Nephron (organoid): Measurements from ENCODE around the gene PCBP3.

Experiments used
- H3K27ac Mint-ChIP-seq, 3 experiments: 2 replicates each; pipeline ENCODE4 v1.8.0; 2020; ENCODE audit warnings: mixed read lengths in 3 of 3, mild to moderate bottlenecking in 2 of 3, moderate library complexity in 1 of 3
- H3K27me3 Mint-ChIP-seq: 2 replicates; pipeline ENCODE4 v1.8.0; 2021; ENCODE audit warnings: low read depth, mild to moderate bottlenecking, moderate library complexity, mixed read lengths
- H3K36me3 Mint-ChIP-seq: 2 replicates; pipeline ENCODE4 v1.8.0; 2020; ENCODE audit warnings: low read depth, mixed read lengths
- H3K4me1 Mint-ChIP-seq: 2 replicates; pipeline ENCODE4 v1.8.0; 2020; ENCODE audit warnings: mixed read lengths
- H3K4me3 Mint-ChIP-seq, 3 experiments: 2 replicates each; pipeline ENCODE4 v1.8.0; 2020; ENCODE audit warnings: mild to moderate bottlenecking in 3 of 3, mixed read lengths in 3 of 3, moderate library complexity in 2 of 3
- H3K9me3 Mint-ChIP-seq: 2 replicates; pipeline ENCODE4 v1.8.0; 2020; ENCODE audit warnings: mixed read lengths
- TF ChIP-seq, protein P1 (sequence below), 3 experiments: fragments of 200-600 bp; sonication (generic); IDR thresholded peaks; one replicate each; pipeline ENCODE4 v1.5.0; 2021; ENCODE audit warnings: antibody characterized with exemption in 3 of 3; ENCODE audit not compliant: unreplicated experiment in 3 of 3

Gene PCBP3

DNA sequence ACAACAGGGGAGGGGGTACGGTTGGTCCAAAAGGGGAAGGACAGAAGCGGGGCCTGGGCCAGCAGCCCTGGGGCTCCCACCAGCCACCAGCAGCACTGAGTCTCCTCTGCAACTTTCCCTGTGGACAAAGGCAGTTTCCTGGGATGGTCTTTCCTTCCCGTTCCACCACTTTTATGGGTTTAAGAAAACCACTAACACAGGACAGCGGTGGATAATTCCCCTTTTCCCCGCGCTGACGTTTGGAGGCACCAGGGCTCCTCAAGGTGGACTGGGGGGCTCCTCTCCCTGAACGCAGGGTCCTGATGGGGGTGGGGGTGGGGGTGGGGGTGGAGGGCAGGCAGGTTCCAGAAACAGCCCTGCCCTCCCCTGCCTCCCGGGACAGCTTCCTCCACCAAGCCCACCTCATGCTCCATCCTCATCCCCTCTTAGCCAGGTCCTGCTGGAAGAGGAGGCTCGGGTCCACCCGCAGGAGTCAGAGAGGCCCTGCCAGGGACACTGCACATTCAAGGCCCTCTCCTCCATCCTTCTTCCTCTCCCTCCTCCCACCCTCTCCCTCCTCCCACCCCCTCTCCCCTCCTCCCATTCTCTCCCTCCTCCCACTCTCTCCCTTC, 333.3 kb downstream of the PCBP3 start:
- H3K4me3 Mint-ChIP-seq: peak overlapping the region in 1 of 3 experiments; percentile 19
- TF ChIP-seq, protein P1, sequence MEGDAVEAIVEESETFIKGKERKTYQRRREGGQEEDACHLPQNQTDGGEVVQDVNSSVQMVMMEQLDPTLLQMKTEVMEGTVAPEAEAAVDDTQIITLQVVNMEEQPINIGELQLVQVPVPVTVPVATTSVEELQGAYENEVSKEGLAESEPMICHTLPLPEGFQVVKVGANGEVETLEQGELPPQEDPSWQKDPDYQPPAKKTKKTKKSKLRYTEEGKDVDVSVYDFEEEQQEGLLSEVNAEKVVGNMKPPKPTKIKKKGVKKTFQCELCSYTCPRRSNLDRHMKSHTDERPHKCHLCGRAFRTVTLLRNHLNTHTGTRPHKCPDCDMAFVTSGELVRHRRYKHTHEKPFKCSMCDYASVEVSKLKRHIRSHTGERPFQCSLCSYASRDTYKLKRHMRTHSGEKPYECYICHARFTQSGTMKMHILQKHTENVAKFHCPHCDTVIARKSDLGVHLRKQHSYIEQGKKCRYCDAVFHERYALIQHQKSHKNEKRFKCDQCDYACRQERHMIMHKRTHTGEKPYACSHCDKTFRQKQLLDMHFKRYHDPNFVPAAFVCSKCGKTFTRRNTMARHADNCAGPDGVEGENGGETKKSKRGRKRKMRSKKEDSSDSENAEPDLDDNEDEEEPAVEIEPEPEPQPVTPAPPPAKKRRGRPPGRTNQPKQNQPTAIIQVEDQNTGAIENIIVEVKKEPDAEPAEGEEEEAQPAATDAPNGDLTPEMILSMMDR (IDR thresholded peaks at IDR 0.05; ENCODE audit: unreplicated experiment in 3 of 3): no peak
- H3K4me1 Mint-ChIP-seq: peaks cover 38% of the 10 kb centered on the region
- no peaks in the 10 kb centered on the region for H3K36me3 Mint-ChIP-seq
- peak overlapping the region; percentile 73 to 99 (median 98) for H3K27ac Mint-ChIP-seq
- no peaks in the 10 kb centered on the region for H3K9me3 Mint-ChIP-seq
- peaks cover 10% of the 10 kb centered on the region for H3K27me3 Mint-ChIP-seq

DNA sequence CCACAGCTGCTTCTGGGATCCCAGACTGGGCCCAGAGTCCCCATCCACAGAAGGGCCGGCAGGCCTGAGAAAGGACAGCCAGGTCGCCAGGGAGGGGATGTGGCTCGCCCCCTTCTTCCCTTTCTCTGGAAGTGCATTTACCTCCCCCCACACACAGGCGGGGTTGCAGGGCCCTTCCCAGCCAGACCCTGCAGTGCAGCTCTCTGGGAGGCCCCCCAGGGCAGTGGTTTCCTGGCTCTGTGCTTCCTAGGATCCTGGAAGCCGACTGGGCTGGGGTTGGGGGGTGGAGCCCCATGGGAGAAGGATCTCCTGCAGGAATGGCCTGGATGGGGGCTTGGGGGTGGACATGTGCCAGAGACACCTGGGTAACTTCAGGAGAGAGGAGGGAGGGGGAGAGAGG, 333.9 kb downstream of the PCBP3 start:
- Mint-ChIP-seq H3K27ac (no peak overlapping the region), H3K9me3 (no peaks in the 10 kb centered on the region), H3K36me3 (no peaks in the 10 kb centered on the region), H3K4me3 (no peak overlapping the region), H3K27me3 (peaks cover 10% of the 10 kb centered on the region), H3K4me1 (peaks cover 38% of the 10 kb centered on the region)
- TF ChIP-seq, protein P1 (IDR thresholded peaks at IDR 0.05; ENCODE audit: unreplicated experiment in 3 of 3): no peak

DNA sequence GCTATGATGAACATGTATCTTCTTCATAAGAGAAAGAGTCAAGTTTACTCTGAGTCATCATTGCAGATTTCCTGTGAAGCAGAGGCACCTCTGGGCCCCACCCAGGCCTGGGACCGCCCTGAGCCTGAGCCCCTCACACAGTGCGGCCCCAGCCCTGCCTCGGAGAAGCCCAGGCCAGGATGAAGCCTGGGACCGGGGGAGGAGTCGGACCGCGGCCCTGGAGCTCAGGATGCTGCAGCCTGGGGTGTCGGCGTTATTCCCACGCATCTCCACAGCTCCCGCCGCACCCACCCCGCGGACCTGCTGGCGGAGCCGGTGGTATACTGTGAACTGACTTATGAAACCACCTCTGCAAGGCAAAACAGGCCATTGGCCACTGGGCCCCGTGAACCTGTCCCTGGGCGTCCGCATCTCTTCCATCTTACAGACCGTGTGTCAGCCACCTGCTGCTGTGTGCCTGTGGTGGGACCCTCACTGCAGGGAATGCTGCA, 335.7 kb downstream of the PCBP3 start:
- Mint-ChIP-seq H3K27me3 (peaks cover 11% of the 10 kb centered on the region), H3K4me3 (peak overlapping the region in 1 of 3 experiments; percentile 52), H3K9me3 (no peaks in the 10 kb centered on the region), H3K36me3 (no peaks in the 10 kb centered on the region), H3K27ac (peak overlapping the region; percentile 82 to 92 (median 92)), H3K4me1 (peaks cover 33% of the 10 kb centered on the region)
- TF ChIP-seq, protein P1 (IDR thresholded peaks at IDR 0.05; ENCODE audit: unreplicated experiment in 3 of 3): no peak

DNA sequence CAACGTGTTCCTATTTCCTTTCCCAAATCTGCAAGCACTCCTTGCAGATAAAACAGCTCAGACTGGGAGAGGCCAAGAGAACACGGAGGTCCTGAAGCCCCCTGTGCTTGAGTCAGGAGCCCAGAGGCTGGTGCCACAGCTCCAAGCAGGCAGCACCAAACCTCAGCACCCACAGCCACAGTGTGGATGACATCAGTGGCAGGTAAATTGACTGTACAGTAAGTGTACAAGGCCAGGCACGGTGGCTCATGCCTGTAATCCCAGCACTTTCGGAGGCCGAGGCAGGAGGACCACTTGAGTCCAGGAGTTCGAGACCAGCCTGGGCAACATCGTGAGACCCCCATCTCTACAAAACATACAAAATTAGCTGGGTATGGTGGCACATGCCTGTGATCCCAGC, 336.1 kb downstream of the PCBP3 start:
- Mint-ChIP-seq H3K36me3 (peaks cover 4% of the 10 kb centered on the region), H3K9me3 (no peaks in the 10 kb centered on the region), H3K27ac (peak overlapping the region; percentile 37 to 92 (median 82)), H3K4me1 (peaks cover 34% of the 10 kb centered on the region), H3K27me3 (peaks cover 15% of the 10 kb centered on the region), H3K4me3 (peak overlapping the region in 1 of 3 experiments; percentile 17)
- TF ChIP-seq, protein P1 (IDR thresholded peaks at IDR 0.05; ENCODE audit: unreplicated experiment in 3 of 3): no peak

DNA sequence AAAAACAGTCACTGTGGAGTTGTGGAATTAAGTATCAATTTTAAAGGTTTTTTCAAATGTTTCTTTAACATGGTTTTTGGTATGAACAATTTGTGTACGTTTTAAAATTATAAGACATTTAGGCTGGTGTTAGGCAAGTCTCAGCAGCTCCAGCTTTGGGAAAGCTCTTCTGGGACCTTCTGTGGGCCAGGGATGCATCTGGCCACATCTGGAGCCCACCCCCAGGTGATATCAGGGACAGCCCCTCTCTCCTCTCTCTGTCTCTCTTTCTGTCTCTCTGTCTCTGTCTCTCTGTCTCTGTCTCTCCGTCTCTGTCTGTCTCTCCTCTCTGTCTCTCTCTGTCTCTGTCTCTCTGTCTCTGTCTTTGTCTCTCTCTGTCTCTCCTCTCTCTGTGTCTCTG, 336.7 kb downstream of the PCBP3 start:
- Mint-ChIP-seq H3K27me3 (peaks cover 21% of the 10 kb centered on the region), H3K4me3 (no peak overlapping the region), H3K27ac (no peak overlapping the region), H3K4me1 (peaks cover 30% of the 10 kb centered on the region), H3K9me3 (no peaks in the 10 kb centered on the region), H3K36me3 (peaks cover 10% of the 10 kb centered on the region)
- TF ChIP-seq, protein P1 (IDR thresholded peaks at IDR 0.05; ENCODE audit: unreplicated experiment in 3 of 3): no peak

DNA sequence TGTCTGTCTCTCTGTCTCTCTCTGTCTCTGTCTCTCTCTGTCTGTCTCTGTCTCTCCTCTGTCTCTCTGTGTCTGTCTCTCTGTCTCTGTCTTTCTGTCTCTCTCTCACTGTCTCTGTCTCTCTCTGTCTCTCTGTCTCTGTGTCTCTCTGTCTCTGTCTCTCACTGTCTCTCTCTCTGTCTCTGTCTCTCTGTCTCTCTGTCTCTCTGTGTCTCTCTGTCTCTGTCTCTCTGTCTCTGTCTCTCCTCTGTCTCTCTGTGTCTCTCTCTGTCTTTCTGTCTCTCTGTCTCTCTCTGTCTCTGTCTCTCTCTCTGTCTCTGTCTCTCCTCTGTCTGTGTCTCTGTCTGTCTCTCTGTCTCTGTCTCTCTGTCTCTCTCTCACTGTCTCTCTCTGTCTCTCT, 337.2 kb downstream of the PCBP3 start:
- H3K27me3 Mint-ChIP-seq: peaks cover 17% of the 10 kb centered on the region
- H3K4me3 Mint-ChIP-seq: no peak overlapping the region
- TF ChIP-seq, protein P1 (IDR thresholded peaks at IDR 0.05; ENCODE audit: unreplicated experiment in 3 of 3): no peak
- H3K27ac Mint-ChIP-seq: no peak overlapping the region
- no peaks in the 10 kb centered on the region for H3K9me3 Mint-ChIP-seq
- H3K36me3 Mint-ChIP-seq: peaks cover 12% of the 10 kb centered on the region
- peaks cover 26% of the 10 kb centered on the region for H3K4me1 Mint-ChIP-seq
